ENCODE data around the gene NOP14. TPM values are rescaled to one million over a fixed set of nuclear protein-coding genes. Genes with fewer than 3 reads are reported as not detected.
"Not testable (repeated sequence)": the region's sequence is repeated elsewhere in the genome, so short reads cannot be mapped to it uniquely, and the experiment has no call there.

NOP14 gene
- total RNA-seq, 1 experiment from 2014 or later, result 50.1 TPM

- Histone ChIP-seq H2BK120ac (ENCODE audit: low read depth, low read length, poor library complexity, severe bottlenecking) (no peak overlapping the region), H4K8ac (replicated peaks; ENCODE audit: insufficient read length, low read depth, low read length) (no peak overlapping the region), H4K20me1 (ENCODE audit: control insufficient read depth, insufficient read depth, insufficient read length) (peaks cover 2% of the 10 kb centered on the region), H2BK15ac (ENCODE audit: low read depth, low read length) (no peak overlapping the region), H2BK5ac (ENCODE audit: insufficient read length, low read length) (no peak overlapping the region), H3K23ac (ENCODE audit: insufficient read length, low read depth, low read length) (no peak overlapping the region), H3K79me1 (ENCODE audit: insufficient read depth, low read depth, low read length, poor library complexity, severe bottlenecking) (no peaks in the 10 kb centered on the region), H3K14ac (ENCODE audit: insufficient read depth, low read length) (no peak overlapping the region), H3K56ac (ENCODE audit: insufficient read length, low read depth, low read length) (no peak overlapping the region), H3T11ph (ENCODE audit: low read length) (no peak overlapping the region), H2BK12ac (ENCODE audit: insufficient read length, low read depth, low read length) (no peak overlapping the region), H2AFZ (ENCODE audit: low read length) (no peak overlapping the region), H3K27me3 (ENCODE audit: insufficient read depth, low read length) (no peaks in the 10 kb centered on the region), H3K18ac (ENCODE audit: insufficient read length, low read depth, low read length) (no peak overlapping the region), H3K23me2 (ENCODE audit: insufficient read length, low read depth, low read length, poor library complexity, severe bottlenecking) (no peaks in the 10 kb centered on the region), H2BK20ac (ENCODE audit: low read depth, low read length, poor library complexity, severe bottlenecking) (no peak overlapping the region), H3K4ac (ENCODE audit: low read depth, low read length) (no peak overlapping the region), H3K9me3 (ENCODE audit: control insufficient read depth, low read depth, low read length) (no peaks in the 10 kb centered on the region), H3K4me1 (ENCODE audit: insufficient read depth, low read length) (peaks cover 6% of the 10 kb centered on the region; the same call in 1 of the 2 replicates), H3K4me2 (ENCODE audit: insufficient read depth, insufficient read length, low read length) (no peak overlapping the region), H4K5ac (ENCODE audit: insufficient read length, low read depth, low read length) (no peak overlapping the region), H3K9ac (ENCODE audit: extremely low read depth, insufficient read length, low read length) (no peak overlapping the region), H4K91ac (ENCODE audit: insufficient read length, low read depth, low read length) (no peak overlapping the region), H2AK5ac (ENCODE audit: insufficient read length, low read length) (no peak overlapping the region), H3K27ac (ENCODE audit: insufficient read length, low read depth, low read length) (peak overlapping the region; percentile 59), H3K79me2 (ENCODE audit: insufficient read depth, low read length) (no peaks in the 10 kb centered on the region)
- peaks cover 74 to 86% (median 83%) of the 10 kb centered on the region in 3 experiments for H3K36me3 Mint-ChIP-seq (ENCODE audit: insufficient read depth in 1 of 3, low read depth in 3 of 3)
- no peaks in the 10 kb centered on the region for H3K27me3 Mint-ChIP-seq (ENCODE audit: low read depth)
- peaks cover 25 to 39% of the 10 kb centered on the region in 2 experiments for H3K9me3 Mint-ChIP-seq
- no CpG with 5 or more reads among the region's 10 CpGs for WGBS (ENCODE audit: extremely low coverage, insufficient read length, low lambda C conversion rate)
- peak overlapping the region; percentile 92 to 94 (median 93) for H3K27ac Mint-ChIP-seq
- peak overlapping the region; percentile 19 to 44; a peak in 3 of 5 replicates for H3K4me3 Mint-ChIP-seq
- DNase-seq, result no peak
- TF ChIP-seq, protein P1, sequence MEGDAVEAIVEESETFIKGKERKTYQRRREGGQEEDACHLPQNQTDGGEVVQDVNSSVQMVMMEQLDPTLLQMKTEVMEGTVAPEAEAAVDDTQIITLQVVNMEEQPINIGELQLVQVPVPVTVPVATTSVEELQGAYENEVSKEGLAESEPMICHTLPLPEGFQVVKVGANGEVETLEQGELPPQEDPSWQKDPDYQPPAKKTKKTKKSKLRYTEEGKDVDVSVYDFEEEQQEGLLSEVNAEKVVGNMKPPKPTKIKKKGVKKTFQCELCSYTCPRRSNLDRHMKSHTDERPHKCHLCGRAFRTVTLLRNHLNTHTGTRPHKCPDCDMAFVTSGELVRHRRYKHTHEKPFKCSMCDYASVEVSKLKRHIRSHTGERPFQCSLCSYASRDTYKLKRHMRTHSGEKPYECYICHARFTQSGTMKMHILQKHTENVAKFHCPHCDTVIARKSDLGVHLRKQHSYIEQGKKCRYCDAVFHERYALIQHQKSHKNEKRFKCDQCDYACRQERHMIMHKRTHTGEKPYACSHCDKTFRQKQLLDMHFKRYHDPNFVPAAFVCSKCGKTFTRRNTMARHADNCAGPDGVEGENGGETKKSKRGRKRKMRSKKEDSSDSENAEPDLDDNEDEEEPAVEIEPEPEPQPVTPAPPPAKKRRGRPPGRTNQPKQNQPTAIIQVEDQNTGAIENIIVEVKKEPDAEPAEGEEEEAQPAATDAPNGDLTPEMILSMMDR (conservative IDR thresholded peaks at IDR 0.05), result no peak
- H3K4me1 Mint-ChIP-seq, result peaks cover 32 to 35% of the 10 kb centered on the region in 2 experiments
Observed at GRCh38 chr4:2923141-2923551, 40.1 kb downstream of the NOP14 start.

DNA sequence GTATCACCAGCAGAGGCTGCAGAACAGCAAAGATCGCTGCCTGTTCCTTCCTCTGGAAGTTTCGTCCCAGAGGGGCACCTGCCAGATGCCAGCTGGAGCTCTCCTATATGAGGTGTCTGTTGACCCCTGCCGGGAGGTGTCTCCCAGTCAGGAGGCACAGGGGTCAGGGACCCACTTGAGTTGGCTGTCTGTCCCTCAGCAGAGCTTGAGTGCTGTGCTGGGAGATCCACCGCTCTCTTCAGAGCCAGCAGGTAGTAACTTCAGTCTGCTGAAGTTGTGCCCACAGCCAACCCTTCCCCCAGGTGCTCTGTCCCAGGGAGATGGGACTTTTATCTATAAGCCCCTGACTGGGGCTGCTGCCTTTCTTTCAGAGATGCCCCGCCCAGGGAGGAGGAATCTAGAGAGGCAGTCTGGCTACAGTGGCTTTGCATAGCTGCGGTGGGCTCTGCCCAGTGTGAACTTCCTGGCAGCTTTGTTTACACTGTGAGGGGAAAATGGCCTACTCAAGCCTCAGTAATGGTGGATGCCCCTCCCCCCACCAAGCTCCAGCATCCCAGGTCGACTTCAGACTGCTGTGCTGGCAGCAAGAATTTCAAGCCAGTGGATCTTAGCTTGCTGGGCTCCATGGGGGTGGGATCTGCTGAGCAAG lies 40.6 kb downstream of the NOP14 start:
- H3K18ac ChIP-seq (ENCODE audit: insufficient read length, low read depth, low read length); H2BK5ac ChIP-seq (ENCODE audit: insufficient read length, low read length); H2BK20ac ChIP-seq (ENCODE audit: low read depth, low read length, poor library complexity, severe bottlenecking); H4K8ac ChIP-seq (replicated peaks; ENCODE audit: insufficient read length, low read depth, low read length); H3K23ac ChIP-seq (ENCODE audit: insufficient read length, low read depth, low read length); H2AFZ ChIP-seq (ENCODE audit: low read length); H3K4me2 ChIP-seq (ENCODE audit: insufficient read depth, insufficient read length, low read length); H3K79me1 ChIP-seq (ENCODE audit: insufficient read depth, low read depth, low read length, poor library complexity, severe bottlenecking); H3K9ac ChIP-seq (ENCODE audit: extremely low read depth, insufficient read length, low read length); H3K9me3 ChIP-seq (ENCODE audit: control insufficient read depth, low read depth, low read length); H3K79me2 ChIP-seq (ENCODE audit: insufficient read depth, low read length); H3T11ph ChIP-seq (ENCODE audit: low read length); H3K27me3 ChIP-seq (ENCODE audit: insufficient read depth, low read length); H3K56ac ChIP-seq (ENCODE audit: insufficient read length, low read depth, low read length); H3K4me1 ChIP-seq (ENCODE audit: insufficient read depth, low read length); H4K20me1 ChIP-seq (ENCODE audit: control insufficient read depth, insufficient read depth, insufficient read length); H2BK12ac ChIP-seq (ENCODE audit: insufficient read length, low read depth, low read length); H3K14ac ChIP-seq (ENCODE audit: insufficient read depth, low read length); H3K4ac ChIP-seq (ENCODE audit: low read depth, low read length); H2AK5ac ChIP-seq (ENCODE audit: insufficient read length, low read length); H2BK120ac ChIP-seq (ENCODE audit: low read depth, low read length, poor library complexity, severe bottlenecking); H3K27me3 Mint-ChIP-seq (ENCODE audit: low read depth); H3K27ac ChIP-seq (ENCODE audit: insufficient read length, low read depth, low read length); H2BK15ac ChIP-seq (ENCODE audit: low read depth, low read length); H4K5ac ChIP-seq (ENCODE audit: insufficient read length, low read depth, low read length); H4K91ac ChIP-seq (ENCODE audit: insufficient read length, low read depth, low read length); H3K23me2 ChIP-seq (ENCODE audit: insufficient read length, low read depth, low read length, poor library complexity, severe bottlenecking): not testable (repeated sequence)
- H3K9me3 Mint-ChIP-seq, result peaks cover 31 to 44% of the 10 kb centered on the region in 2 experiments
- H3K27ac Mint-ChIP-seq, result peak overlapping the region; percentile 51 to 96 (median 94)
- H3K4me1 Mint-ChIP-seq, result peaks cover 32 to 33% of the 10 kb centered on the region in 2 experiments
- WGBS (ENCODE audit: extremely low coverage, insufficient read length, low lambda C conversion rate), result no CpG with 5 or more reads among the region's 7 CpGs
- H3K36me3 Mint-ChIP-seq (ENCODE audit: insufficient read depth in 1 of 3, low read depth in 3 of 3), result peaks cover 74 to 86% (median 83%) of the 10 kb centered on the region in 3 experiments
- peak; percentile 94 for DNase-seq
- H3K4me3 Mint-ChIP-seq, result peak overlapping the region; percentile 14 to 43; a peak in 3 of 5 replicates

Data from H9 (cell line).